Measurements from ENCODE around the gene C14orf93.

DNA sequence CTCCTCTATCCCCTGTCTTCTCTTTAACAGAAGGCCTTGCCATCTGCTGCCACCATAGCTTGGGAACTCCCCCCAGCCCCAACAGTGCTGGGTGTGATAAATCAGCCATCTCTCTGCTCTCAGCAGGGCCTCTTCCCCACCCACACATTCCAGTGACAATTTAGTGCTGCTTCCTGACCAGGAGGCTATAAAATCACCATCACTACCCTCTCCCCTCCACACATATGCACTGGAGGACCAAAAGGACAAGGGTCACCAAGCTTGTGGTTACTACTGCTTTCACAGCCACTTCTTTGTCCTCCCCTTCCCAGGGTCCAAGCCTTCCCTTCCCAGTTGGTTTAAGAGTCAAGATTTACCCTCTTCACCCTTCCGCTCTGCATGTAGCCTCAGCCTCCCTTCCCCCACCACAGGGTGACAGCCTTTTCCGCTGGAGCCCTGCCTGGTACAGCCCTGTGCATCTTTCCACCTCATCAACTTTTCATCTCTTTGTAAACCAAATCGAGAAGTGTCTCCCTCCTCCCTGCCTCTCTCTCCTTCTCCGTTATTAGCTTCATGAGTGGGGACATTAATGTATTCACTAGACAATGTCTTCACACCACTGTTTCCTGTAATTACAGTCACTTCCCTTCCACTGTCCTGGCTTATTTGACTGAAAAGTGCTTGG is 15.3 kb upstream of the C14orf93 start:
- TF ChIP-seq, protein P1, sequence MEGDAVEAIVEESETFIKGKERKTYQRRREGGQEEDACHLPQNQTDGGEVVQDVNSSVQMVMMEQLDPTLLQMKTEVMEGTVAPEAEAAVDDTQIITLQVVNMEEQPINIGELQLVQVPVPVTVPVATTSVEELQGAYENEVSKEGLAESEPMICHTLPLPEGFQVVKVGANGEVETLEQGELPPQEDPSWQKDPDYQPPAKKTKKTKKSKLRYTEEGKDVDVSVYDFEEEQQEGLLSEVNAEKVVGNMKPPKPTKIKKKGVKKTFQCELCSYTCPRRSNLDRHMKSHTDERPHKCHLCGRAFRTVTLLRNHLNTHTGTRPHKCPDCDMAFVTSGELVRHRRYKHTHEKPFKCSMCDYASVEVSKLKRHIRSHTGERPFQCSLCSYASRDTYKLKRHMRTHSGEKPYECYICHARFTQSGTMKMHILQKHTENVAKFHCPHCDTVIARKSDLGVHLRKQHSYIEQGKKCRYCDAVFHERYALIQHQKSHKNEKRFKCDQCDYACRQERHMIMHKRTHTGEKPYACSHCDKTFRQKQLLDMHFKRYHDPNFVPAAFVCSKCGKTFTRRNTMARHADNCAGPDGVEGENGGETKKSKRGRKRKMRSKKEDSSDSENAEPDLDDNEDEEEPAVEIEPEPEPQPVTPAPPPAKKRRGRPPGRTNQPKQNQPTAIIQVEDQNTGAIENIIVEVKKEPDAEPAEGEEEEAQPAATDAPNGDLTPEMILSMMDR (IDR thresholded peaks at IDR 0.05; ENCODE audit: low read length), result no peak
- TF ChIP-seq EZH2 (IDR thresholded peaks at IDR 0.05; ENCODE audit: borderline replicate concordance, low read length), result no peak
